Measurements from ENCODE around the gene JOSD2.
"Not testable (repeated sequence)": the region's sequence is repeated elsewhere in the genome, so short reads cannot be mapped to it uniquely, and the experiment has no call there.

Gene JOSD2

GRCh38 chr19:50475101-50475568 lies 35.9 kb downstream of the JOSD2 start:
- TF ChIP-seq CTCF (IDR thresholded peaks at IDR 0.05; ENCODE audit: borderline replicate concordance, insufficient read depth, low read depth, low read length): no peak

DNA sequence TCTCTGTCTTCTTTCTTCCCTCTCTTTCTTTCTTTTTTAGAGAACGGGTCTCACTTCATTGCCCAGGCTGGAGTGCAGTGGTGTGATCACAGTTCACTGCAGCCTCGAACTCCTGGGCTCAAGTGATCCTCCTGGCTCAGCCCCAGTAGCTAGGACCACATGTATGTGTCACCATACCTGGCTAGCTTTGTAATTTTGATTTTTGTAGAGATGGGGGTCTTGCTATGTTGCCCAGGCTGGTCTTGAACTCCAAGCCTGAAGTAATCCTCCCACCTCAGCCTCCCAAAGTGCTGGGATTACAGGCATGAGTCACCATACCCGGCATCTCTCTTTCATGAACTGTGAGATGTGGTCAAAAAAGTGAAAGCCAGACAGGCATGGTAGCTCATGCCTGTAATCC lies 37.7 kb downstream of the JOSD2 start:
- not testable (repeated sequence) for H3K4me3 ChIP-seq (ENCODE audit: low read depth, low read length)

More at GRCh38 chr19:50475101-50475568, 35.9 kb downstream of the JOSD2 start:
- no peak overlapping the region for H3K4me3 ChIP-seq (ENCODE audit: low read depth, low read length)

DNA sequence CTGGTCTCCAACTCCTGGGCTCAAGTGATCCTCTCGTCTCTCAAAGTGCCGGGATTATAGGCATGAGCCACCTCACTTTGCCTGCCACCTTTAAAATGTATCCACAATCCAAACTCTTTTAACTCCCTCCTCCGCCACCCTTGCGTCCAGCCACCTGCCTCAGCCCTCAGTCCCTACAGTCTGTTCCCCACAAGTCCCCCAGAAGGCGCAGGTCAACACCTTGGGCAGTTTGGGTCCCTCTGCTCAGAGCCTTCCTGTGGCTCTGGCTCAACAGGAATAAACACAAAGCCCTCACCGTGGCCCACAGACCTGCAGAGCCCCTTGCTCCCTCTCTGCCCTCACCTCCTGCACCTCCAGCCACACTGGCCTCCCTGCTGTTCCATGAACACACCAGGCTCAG lies 42.2 kb downstream of the JOSD2 start:
- TF ChIP-seq CTCF (IDR thresholded peaks at IDR 0.05; ENCODE audit: borderline replicate concordance, insufficient read depth, low read depth, low read length): no peak
- no peak overlapping the region for H3K4me3 ChIP-seq (ENCODE audit: low read depth, low read length)

GRCh38 chr19:50467566-50467965 lies 43.4 kb downstream of the JOSD2 start:
- TF ChIP-seq CTCF (IDR thresholded peaks at IDR 0.05; ENCODE audit: borderline replicate concordance, insufficient read depth, low read depth, low read length): no peak
- H3K4me3 ChIP-seq (ENCODE audit: low read depth, low read length): no peak overlapping the region

GRCh38 chr19:50466706-50467039 lies 44.3 kb downstream of the JOSD2 start:
- no peak overlapping the region for H3K4me3 ChIP-seq (ENCODE audit: low read depth, low read length)
- TF ChIP-seq CTCF (IDR thresholded peaks at IDR 0.05; ENCODE audit: borderline replicate concordance, insufficient read depth, low read depth, low read length): no peak

- TF ChIP-seq CTCF (IDR thresholded peaks at IDR 0.05; ENCODE audit: borderline replicate concordance, insufficient read depth, low read depth, low read length): 0 out of 2 replicates have a peak, but pooled peaks have one; percentile 17
- H3K4me3 ChIP-seq (ENCODE audit: low read depth, low read length): no peak overlapping the region
These were observed 44.8 kb downstream of the JOSD2 start for GRCh38 chr19:50465986-50466705.

GRCh38 chr19:50465000-50465399 lies 46.0 kb downstream of the JOSD2 start:
- no peak overlapping the region for H3K4me3 ChIP-seq (ENCODE audit: low read depth, low read length)
- TF ChIP-seq CTCF (IDR thresholded peaks at IDR 0.05; ENCODE audit: borderline replicate concordance, insufficient read depth, low read depth, low read length): no peak
